SJSA1 (cell line): Measurements from ENCODE around the gene POU2F3. TPM values are rescaled to one million over a fixed set of nuclear protein-coding genes. Genes with fewer than 3 reads are reported as not detected.
"Not testable (repeated sequence)": the region's sequence is repeated elsewhere in the genome, so short reads cannot be mapped to it uniquely, and the experiment has no call there.

ENCODE experiments used
- DNase-seq, 2 experiments: peaks; one replicate each; pipeline ENCODE4 v3.0.0-alpha.2; 2015 to 2020; ENCODE audit warnings: low spot score in 2 of 2, low read depth in 1 of 2
- H3K27ac ChIP-seq: fragments of 250-450 bp; sonication (Bioruptor Pico); 2 replicates; pipeline ENCODE4 v1.5.1; 2020; ENCODE audit warnings: mild to moderate bottlenecking, moderate library complexity
- H3K27me3 ChIP-seq: fragments of 250-450 bp; sonication (Bioruptor Pico); replicated peaks from 2 replicates; pipeline ENCODE4 v1.5.1; 2020; ENCODE audit warnings: mild to moderate bottlenecking, moderate library complexity
- H3K36me3 ChIP-seq: fragments of 250-450 bp; sonication (Bioruptor Pico); 2 replicates; pipeline ENCODE4 v1.5.1; 2020; ENCODE audit warnings: mild to moderate bottlenecking
- H3K4me1 ChIP-seq: fragments of 250-450 bp; sonication (Bioruptor Pico); replicated peaks from 2 replicates; pipeline ENCODE4 v1.6.1; 2021; ENCODE audit warnings: mild to moderate bottlenecking
- H3K4me3 ChIP-seq: fragments of 250-450 bp; sonication (Bioruptor Pico); 2 replicates; pipeline ENCODE4 v1.5.1; 2020; ENCODE audit warnings: mild to moderate bottlenecking
- H3K9me3 ChIP-seq: fragments of 250-450 bp; sonication (Bioruptor Pico); replicated peaks from 2 replicates; pipeline ENCODE4 v1.5.1; 2020; ENCODE audit warnings: mild to moderate bottlenecking
- total RNA-seq: library from RNA; depleted of rRNA; stranded (reverse); fragments of >200 nt; shearing (Covaris generic); gene quantifications from 2 replicates; pipeline ENCODE4 v1.2.3, GENCODE V29; 2014

POU2F3 gene
- total RNA-seq, 1 experiment from 2014 or later = not detected

DNA sequence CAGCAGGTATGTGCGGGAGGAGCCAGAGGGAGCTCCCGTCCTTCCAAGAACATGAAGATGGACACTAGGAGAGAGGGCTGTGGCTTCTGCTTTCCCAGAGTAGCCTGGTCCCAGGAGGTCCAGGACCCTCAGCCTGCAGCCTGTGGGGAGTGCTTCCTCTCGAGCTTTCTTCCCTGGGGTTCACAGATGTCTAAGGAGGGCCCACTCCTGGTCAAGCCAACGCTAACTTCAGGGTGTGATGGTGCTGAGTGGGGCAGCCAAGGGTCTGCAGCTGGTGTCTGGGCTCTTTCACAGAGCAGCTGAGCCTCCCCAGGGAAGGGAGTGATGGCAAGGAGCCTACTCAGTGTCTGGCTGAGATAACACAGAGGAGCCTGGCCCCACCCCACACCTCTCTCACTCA lies 3.3 kb downstream of the POU2F3 start:
- Histone ChIP-seq H3K36me3 (no peaks in the 10 kb centered on the region), H3K27me3 (no peaks in the 10 kb centered on the region; the same call in 1 of the 2 replicates), H3K27ac (no peak overlapping the region), H3K4me1 (peaks cover under 1% of the 10 kb centered on the region; the same call in 1 of the 2 replicates), H3K4me3 (no peak overlapping the region), H3K9me3 (no peaks in the 10 kb centered on the region)
- DNase-seq = no peak

DNA sequence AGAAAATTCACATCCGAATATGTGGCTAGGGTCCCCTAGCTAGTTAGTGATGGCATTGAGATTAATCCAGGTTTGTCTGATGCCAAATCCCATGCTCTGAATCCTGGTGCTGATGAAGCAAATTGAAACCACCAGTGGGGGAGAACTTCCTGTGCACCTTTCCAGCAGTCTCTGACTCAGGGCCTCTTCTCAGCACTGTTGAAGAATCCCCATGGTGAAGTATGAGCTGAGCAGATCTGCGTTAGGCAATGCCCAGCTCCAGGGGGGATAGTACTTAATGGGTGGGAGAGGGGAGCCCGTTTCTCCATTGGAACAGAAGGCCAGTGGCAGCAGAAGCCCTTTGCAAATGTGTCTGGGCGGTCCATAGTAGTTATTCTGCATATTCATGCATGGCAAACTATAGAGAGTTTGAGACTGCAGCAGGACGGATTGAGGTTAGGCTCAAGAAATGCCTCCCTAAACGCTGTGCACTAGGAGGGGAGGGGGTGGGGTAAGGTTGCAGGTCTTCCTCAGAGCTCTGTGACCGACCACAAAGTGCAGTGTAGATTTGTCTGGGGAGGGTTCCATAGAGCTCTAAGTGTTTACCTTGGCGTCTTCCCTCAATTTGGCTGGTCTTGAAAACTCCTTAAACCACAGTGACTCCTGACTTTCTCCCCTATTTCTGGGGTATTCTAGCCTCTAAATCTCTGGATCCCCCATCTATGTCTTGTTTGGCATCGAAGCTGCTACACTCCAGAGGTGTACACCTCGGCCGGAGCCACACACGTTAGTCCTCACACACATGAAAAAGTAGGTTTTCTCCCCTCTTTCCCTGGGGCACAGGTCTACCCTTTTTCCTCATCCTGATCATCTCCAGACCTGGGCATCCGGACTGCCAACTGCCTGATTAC lies 4.8 kb downstream of the POU2F3 start:
- Histone ChIP-seq H3K4me1 (peaks cover 10% of the 10 kb centered on the region; the same call in 1 of the 2 replicates), H3K4me3 (no peak overlapping the region), H3K36me3 (no peaks in the 10 kb centered on the region), H3K27me3 (no peaks in the 10 kb centered on the region; the same call in 1 of the 2 replicates), H3K9me3 (no peaks in the 10 kb centered on the region), H3K27ac (no peak overlapping the region)
- DNase-seq = no peak

DNA sequence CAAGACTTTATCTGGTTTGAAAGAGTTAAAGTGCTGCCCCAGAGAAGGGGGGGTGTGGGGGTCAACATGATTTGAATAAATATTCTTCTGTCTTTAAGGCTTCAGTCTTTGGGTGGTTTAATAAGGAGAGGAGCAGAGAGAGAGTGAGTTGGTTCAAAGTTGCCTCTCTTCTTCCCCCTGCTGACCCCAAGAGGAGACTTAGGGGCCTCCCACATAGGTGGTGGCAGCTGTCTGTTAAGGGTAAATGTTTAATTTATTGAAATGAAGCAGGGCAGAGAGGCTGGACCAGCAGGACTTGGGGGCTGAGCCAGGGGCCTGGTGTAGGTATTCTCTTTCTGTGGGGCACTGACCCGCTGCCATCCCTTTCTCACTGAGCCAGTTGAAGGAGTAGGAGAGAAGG lies 5.5 kb downstream of the POU2F3 start:
- Histone ChIP-seq H3K27ac (no peak overlapping the region), H3K4me1 (peaks cover 10% of the 10 kb centered on the region; the same call in 1 of the 2 replicates), H3K4me3 (no peak overlapping the region), H3K27me3 (no peaks in the 10 kb centered on the region), H3K36me3 (no peaks in the 10 kb centered on the region), H3K9me3 (no peaks in the 10 kb centered on the region)
- no peak for DNase-seq

DNA sequence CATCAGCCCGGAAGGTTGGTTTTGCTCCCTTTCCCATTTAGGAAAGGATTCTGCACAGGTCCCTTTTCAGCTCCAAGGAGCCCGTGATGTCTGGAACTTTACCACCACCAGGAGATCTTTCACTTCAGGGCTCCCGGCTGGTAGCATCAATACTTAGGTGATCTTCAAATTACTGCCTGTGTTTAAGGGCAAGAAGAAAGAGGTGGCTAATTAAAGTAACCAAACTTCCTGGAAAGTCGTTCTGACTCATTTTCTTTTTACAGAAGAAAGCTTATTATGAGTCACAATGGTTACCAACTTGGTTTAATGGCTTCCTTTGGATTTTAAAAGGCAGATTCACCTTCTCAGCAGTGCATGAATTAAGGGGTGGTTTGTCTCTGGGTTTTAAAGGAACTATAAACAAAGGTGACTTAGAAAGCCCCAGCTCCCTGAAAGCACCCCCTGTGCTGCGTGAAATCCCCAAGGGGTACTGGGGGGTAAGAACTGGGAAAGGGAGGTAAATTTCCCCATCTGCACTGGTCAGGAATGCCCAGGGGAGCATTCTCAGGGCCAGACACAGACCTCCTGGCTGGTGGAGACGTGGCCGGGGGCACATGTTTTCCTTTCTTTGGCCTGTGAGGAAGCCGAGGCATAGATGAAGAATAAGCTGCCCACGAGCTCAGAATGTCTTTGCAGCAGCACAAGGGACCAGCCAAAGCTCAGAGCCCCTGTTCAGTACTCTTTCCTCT lies 8.8 kb downstream of the POU2F3 start:
- H3K4me3 ChIP-seq = no peak overlapping the region
- no peak overlapping the region for H3K27ac ChIP-seq
- H3K4me1 ChIP-seq = peaks cover 10% of the 10 kb centered on the region; the same call in 1 of the 2 replicates
- H3K9me3 ChIP-seq = no peaks in the 10 kb centered on the region
- no peaks in the 10 kb centered on the region for H3K36me3 ChIP-seq
- DNase-seq = peak in 1 of 2 experiments; percentile 5
- H3K27me3 ChIP-seq = no peaks in the 10 kb centered on the region

DNA sequence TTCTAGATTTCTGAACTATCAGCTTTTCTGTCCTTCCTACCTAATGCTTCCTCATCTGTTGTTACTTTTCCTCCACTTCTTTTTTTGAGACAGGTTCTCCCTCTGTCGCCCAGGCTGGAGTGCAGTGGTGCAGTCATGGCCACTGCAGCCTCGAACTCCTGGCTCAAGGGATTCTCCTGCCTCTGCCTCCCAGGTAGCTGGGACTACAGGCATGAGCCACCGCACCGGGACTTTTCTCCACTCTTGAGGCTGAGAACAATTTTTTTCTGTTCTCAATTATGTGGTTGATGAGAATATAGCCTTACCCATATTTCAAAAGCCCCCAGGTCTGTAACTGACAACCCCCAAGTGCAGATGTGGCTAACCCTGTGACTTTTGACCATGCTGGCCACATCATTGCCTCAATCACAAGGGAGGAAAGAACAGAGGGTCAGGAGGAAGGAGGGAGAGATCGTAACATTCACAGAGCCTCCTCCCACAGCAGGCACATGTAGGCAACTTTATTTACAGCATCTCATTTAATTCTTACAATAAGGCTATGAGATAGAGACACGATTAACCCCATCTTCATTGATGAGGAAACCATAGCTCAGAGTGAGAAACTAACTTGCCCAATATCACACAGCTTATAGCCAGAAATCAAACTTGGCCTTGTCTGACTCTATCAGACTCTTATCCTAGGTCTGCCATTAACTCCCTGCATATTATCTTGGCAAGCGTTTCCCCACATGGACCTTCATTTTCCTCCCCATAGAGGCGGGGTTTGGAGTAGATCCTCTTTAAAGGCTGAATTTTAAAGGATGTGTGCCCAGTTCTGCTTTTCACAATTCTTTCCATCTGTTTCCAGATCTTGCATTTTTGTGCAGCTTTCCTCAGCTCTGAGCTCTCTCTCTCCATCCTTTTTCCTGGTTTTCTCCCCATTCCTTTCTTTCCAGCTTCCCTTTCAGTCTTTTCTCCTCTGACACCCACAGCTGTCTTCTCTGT lies 9.6 kb downstream of the POU2F3 start:
- H3K27me3 ChIP-seq = no peaks in the 10 kb centered on the region
- H3K4me3 ChIP-seq = no peak overlapping the region
- no peaks in the 10 kb centered on the region for H3K9me3 ChIP-seq
- H3K4me1 ChIP-seq = peaks cover 10% of the 10 kb centered on the region; the same call in 1 of the 2 replicates
- no peak for DNase-seq
- no peaks in the 10 kb centered on the region for H3K36me3 ChIP-seq
- H3K27ac ChIP-seq = no peak overlapping the region

DNA sequence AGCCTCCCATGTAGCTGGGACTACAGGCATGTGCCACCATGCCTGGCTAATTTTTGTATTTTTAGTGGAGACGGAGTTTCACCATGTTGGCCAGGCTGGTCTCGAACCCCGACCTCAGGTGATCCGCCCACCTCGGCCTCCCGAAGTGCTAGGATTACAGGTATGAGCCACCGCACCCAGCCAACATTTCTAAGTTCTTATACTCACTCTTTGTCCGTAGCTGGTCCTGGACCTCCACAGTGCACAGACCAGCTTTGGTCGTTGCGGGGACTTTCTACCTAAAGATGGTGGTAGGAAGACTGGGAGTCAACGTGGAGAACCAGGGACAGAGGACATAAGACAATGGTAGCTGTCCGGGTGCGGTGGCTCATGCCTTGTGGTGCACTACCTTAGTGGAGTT lies 13.4 kb downstream of the POU2F3 start:
- not testable (repeated sequence) for H3K4me3 ChIP-seq, H3K4me1 ChIP-seq, H3K36me3 ChIP-seq, DNase-seq, H3K27me3 ChIP-seq, H3K9me3 ChIP-seq, H3K27ac ChIP-seq

DNA sequence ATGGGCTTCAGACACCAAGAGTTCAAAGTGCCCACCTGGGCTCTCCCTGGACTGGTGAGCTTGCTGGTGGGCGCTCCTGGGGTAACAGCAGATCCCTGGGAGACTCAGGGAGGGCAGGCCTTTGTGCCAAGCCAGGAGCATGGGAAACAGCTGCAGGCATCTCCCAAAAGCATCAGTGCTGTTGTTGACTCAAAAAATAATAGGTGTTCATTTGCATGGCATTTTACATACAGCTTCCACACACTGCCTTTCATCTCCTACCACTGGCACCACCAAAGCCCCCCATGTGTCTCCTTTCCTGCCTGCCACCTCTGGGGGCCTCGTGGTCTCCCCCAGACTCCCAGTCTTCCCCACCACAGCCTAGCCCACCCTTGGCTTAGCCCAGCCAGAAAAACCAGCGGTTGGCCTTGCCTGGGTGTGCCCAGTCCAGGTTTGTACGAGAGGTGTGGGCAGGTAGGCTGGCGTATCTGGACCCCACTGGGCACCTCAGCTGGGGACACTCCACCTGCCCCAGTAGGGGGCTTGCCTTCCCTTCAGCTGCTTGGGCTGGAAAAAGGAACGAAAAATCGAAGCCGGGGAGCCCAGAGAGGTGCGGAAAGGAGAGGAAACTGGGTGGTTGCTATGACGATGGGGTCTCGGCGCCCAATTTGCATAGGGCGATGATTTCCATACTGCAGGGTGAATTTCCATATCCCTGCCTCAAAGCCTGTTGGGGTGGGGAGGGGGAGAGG lies 15.0 kb downstream of the POU2F3 start:
- no peak overlapping the region for H3K4me3 ChIP-seq
- H3K9me3 ChIP-seq = no peaks in the 10 kb centered on the region
- H3K27me3 ChIP-seq = no peaks in the 10 kb centered on the region
- no peaks in the 10 kb centered on the region for H3K36me3 ChIP-seq
- H3K27ac ChIP-seq = no peak overlapping the region
- no peaks in the 10 kb centered on the region for H3K4me1 ChIP-seq
- no peak for DNase-seq

DNA sequence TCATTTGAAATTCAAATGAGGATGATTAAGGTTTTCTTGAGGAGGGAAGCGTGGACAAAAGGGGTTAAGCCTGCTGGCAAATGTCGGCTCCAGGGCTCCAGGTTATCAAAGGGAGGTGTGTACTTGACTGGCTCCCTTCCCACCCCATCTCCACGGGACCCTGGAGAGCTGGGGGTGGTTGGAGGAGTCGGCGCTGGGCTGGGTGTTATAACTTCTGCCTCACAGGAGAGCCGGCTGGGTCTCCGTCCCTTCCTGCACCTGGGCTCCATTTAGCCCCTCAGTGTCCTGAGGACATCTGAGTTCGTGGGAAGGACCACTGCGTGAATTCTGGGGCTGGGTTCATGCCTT lies 15.6 kb downstream of the POU2F3 start:
- Histone ChIP-seq H3K36me3 (no peaks in the 10 kb centered on the region), H3K4me3 (no peak overlapping the region), H3K9me3 (no peaks in the 10 kb centered on the region), H3K27ac (no peak overlapping the region), H3K27me3 (no peaks in the 10 kb centered on the region), H3K4me1 (no peaks in the 10 kb centered on the region)
- DNase-seq = no peak

DNA sequence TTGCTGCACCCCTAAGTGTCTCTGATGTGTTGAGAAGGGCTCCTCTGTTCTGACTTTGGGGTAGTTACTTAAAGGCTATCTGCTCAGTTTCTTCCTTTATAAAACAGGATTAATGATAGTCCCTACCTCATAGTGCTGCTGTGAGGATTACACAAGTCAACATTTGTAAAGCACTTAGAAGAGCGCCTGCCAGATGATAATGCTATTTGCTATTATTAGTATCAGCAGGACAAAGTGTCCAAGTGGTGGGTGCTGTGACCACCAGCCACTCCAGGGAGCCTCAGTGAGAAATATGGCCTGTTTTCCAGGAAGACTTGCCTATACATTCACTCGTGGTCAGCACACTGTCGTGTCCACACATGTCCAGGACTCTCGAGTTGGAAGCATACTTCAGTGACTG lies 16.2 kb downstream of the POU2F3 start:
- Histone ChIP-seq H3K27me3 (no peaks in the 10 kb centered on the region), H3K4me1 (no peaks in the 10 kb centered on the region), H3K9me3 (no peaks in the 10 kb centered on the region), H3K27ac (no peak overlapping the region), H3K4me3 (no peak overlapping the region), H3K36me3 (no peaks in the 10 kb centered on the region)
- no peak for DNase-seq

DNA sequence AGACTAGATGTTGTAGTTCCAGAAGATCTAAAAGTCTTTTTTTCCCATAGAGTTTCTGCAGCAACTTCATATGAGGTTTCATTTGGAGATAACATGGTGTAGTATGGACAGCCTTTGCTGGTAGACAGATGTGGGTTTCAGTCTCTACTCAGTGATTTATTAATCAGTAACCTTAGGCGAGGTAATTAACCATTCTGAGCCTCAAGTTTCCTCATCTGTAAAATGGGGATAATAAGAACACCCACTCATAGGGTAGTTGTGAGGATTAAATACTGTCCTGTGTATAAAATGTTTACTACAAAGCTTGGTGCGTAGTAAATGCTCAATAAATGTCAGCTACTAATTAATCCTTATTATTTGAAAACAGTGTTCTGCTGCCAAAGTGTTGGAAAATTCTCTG lies 16.8 kb downstream of the POU2F3 start:
- Histone ChIP-seq H3K9me3 (no peaks in the 10 kb centered on the region), H3K36me3 (no peaks in the 10 kb centered on the region), H3K27ac (no peak overlapping the region), H3K4me3 (no peak overlapping the region), H3K4me1 (no peaks in the 10 kb centered on the region), H3K27me3 (no peaks in the 10 kb centered on the region)
- DNase-seq = no peak

DNA sequence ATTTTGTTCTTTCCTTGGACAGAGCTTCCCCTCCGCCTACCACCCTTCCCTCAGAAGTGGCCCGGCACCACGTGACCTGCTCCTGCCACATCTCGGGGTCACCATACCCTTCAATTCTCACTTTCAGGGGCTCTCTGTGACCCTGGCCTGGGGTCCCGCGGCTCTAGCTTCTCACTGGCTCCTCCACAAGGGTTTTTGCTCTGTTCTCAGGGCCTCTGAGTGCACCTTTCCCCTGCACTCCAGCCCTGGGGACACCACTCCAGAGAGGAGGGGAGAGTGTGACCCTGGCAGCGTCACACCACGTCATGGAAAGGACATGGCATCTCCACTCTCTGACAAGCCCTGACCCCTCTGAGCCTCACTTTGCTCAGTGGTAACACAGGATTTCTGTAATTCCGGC lies 17.4 kb downstream of the POU2F3 start:
- no peak for DNase-seq
- Histone ChIP-seq H3K4me1 (no peaks in the 10 kb centered on the region), H3K4me3 (no peak overlapping the region), H3K27me3 (no peaks in the 10 kb centered on the region), H3K9me3 (no peaks in the 10 kb centered on the region), H3K36me3 (no peaks in the 10 kb centered on the region), H3K27ac (no peak overlapping the region)

DNA sequence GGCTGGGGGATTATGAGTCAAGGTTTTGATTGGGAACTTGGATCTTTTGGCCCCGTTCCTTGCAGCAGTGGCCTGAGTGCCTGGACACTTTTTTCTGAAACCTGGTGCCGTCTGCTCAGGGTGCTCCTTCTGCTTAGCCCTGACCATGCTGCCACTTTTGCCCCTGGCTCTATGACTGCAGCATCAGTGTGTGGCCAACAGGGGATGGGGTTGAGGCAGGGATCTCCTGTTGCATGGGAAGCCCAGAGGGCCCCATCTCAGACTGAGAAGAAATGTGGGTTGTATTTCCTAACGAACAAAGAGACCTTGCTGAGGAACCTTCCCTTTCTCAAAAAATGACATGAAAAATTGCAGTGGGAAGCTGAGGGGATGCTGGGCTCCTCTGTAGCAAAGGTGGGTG lies 18.7 kb downstream of the POU2F3 start:
- Histone ChIP-seq H3K27me3 (no peaks in the 10 kb centered on the region), H3K36me3 (no peaks in the 10 kb centered on the region), H3K9me3 (no peaks in the 10 kb centered on the region), H3K4me3 (no peak overlapping the region), H3K27ac (no peak overlapping the region), H3K4me1 (no peaks in the 10 kb centered on the region)
- DNase-seq = no peak

DNA sequence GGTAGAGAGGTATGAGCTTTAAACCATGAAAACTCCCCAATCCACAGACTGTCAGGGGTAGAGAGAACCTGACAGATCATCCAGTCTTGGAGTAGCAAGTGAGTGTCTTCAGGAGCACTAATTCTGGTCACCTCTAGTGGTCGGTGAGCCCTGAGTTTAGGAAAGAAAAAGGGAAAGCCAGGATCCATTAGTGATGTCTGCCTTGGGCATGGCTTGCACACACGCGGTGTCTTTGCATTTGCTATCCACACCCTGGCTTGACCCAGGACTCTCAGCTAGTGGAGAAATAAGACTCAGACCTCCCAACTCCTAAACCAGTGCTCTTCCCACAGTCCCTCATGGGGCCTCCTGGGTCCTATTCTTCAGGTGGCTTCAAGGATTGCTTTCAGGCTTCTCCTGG lies 19.3 kb downstream of the POU2F3 start:
- no peaks in the 10 kb centered on the region for H3K36me3 ChIP-seq
- DNase-seq = no peak
- H3K27ac ChIP-seq = no peak overlapping the region
- H3K27me3 ChIP-seq = no peaks in the 10 kb centered on the region
- no peaks in the 10 kb centered on the region for H3K9me3 ChIP-seq
- H3K4me1 ChIP-seq = no peaks in the 10 kb centered on the region
- no peak overlapping the region for H3K4me3 ChIP-seq
